GM10847 (cell line): Measurements from ENCODE around the gene C5orf46.

Experiments used
- POLR2A ChIP-seq: IDR thresholded peaks from 2 replicates; pipeline ENCODE4 v1.6.1; 2011; ENCODE audit not compliant: insufficient read length; ENCODE audit errors: extremely low read depth

Gene C5orf46

DNA sequence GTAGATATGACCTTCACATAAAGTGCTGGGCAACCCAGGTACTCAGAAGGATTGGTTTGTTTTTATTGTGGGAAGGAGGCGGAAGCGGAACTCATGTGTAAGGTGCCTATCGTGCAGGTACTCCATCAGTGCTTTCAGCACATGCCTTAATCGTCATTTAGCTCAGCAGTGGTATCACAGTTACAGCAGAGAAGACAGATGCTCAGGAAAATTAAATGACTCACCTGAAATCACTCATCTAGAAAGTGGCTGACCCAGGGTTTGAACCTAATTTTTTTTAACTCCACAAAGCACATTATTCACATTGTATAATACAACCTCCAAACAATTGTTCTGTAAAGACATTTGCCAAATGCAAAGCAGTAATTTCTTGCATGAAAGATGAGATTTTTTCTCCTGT is 2.2 kb downstream of the C5orf46 start:
- no peak for TF ChIP-seq POLR2A

DNA sequence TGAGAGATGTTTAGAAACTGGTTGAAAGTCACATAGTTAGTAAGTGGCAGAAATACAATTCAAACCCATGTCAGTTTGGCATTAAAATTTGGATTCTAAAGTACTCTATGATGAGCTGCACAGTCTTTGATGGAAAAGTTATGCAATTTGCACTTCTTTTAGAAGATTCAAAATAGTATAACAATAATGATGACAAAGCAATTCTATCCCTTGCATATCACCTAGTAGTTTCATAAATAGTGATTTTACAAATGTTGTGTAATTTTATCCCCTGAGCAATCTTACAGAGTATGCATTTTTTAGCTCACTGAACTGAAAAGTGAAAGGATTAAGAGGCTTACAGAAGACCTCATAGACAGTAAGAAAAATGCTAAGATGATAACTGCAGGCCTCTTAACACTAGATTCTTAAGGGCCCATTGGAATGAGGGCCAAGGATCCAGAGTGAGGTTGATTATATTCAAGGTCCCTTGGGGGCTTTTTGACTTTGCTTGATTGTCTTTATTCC is 3.7 kb downstream of the C5orf46 start:
- TF ChIP-seq POLR2A: no peak

DNA sequence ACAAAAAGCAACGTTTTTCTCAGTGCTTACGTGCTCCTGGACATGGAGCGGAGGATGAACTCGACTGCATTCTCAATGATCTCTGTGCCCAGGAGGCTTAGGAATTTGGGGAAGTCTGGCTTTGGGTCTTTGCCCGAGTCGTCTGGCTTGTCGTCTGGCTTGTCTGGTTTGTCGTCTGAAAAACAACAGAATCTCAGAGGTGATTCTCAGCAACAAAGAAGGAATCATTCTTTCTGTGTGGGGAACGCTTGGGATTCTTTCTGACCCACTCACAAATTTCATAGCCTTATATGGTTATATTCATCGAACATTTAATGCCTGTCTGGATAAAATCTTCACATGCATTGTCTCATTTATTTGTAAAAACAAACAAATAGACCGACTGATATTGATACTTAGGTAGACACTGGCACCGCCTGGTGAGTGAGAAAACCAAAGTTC is 4.7 kb downstream of the C5orf46 start:
- TF ChIP-seq POLR2A: no peak

DNA sequence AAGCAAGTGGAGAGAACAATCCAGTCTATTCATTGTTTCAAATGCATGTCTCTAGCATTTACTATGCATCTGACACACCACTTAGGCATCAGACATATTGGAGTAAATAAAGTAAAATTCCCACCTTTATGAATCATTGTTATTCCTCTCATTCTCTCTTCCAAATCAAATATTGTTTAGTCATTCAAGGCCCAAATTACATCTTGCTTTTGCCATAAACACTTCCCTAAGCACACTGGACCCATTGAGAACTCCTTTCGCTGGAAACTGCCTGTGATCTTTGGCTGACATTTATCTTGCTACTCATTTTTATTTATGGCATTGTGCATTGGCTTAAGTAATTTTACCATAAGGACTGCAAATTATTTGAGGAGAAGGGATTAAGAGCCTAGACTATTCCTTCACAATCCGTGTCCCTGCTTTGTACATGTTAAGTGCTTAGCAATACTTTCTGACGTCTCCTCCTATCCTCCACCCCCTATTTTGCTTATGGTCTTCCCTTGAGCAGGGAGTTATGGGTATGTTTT is 7.4 kb downstream of the C5orf46 start:
- no peak for TF ChIP-seq POLR2A

DNA sequence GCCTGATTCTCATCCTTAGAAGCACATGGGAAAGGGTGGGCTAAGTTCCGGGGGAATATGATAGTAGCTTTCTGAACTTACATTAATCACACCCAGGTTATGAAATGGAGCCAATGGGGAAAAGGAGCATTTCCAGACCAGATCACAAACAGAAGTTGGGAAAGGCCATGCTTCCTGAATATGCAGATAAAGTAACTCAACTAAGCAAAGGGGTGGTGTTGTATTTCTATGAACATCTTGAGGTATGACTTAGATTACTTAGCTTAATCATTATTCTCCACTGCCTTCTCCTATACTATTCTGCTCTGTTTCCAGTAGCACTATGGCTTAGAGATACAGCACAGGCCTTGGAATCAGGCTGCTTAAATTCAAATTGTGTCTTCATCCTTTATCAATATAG is 10.5 kb downstream of the C5orf46 start:
- no peak for TF ChIP-seq POLR2A

DNA sequence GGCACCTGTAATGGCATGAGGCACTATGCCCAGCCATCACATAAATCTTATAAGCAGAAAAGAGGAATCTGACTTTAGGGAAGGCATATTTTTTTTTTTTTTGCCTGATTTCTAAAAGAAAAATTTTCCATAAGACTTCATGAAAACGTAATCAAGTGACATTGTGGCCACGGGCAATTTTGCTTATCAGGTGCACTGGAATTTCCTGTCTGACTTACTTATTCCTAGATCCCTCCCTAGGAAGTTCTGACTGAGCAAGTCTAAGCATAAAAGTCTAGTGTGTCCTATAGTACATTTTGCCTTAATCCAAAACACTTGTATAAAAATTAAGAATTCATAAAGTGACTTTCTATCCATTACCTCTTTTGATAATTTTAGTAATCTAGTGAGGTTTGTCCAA is 12.5 kb downstream of the C5orf46 start:
- TF ChIP-seq POLR2A: no peak

DNA sequence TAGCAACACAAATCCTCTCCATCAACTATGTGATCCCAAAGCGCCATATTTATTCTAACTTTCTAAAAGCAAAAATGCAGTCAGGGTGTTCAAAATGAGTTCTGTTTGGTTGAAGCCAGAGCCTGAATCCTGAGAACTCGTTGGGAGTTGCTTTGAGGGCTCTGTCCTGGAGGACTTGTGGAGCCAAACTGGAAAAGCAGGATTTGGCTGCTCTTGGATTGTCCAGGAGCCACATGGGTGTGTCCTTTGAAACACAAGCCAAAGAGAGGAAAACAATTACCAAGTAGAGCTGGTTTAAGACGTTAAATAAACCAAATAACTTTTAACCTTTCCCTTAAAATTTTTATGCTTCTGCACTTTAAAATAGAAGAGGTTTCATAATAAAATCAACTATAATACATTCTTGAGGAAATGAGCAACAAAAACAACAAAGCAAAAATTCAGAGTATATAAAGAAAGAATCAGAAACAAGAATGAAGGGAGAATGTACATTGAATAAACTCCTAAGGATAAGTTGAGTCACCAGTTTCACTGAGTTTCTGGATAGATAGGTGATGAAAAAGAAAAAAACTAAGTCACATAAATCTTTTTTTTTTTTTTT is 13.5 kb downstream of the C5orf46 start:
- no peak for TF ChIP-seq POLR2A

DNA sequence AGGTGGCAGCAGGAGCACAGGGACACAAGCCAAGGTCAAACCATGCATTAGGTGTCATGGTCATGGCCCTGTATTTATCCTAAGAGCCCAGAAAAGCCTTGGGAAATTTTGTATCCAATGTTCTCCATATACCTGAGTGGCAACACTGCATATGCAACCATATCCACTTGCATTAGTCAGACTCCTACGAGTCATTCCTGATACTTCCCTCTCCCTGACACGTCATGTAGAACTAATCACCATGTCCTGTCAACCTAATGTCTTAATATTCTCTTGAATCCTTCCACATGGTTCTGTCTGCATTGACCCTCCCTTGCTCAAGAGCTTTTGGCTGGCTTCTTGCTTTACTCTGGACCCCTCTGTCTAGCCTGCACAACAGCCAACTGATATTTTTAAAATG is 18.4 kb downstream of the C5orf46 start:
- TF ChIP-seq POLR2A: no peak

DNA sequence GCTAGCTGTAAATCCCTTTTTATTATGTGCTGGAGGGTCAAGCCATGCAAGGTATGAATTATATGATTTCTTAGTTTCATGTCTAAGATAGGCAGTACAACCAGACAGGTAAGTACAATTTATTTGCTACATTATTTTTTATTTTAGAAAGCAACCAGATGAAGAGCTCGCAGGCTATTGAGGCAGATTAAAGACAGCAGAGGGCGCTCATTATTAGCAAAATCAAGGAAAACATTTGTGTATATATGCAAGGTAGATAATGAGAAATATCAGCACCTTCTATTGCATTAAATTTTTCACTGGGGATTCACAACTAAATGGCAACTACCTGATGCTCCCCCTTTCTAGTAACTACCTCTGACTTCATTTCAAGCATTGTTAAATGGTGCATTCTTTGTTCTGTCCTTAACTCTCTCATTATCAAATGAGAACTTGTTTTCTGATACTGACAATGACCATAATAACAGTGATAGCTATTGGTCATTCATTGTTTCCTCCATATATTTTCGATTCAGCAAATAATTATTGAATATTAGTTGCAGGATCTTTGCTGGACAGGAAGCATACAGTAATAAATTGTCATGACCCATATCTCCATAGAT is 19.2 kb downstream of the C5orf46 start:
- no peak for TF ChIP-seq POLR2A

DNA sequence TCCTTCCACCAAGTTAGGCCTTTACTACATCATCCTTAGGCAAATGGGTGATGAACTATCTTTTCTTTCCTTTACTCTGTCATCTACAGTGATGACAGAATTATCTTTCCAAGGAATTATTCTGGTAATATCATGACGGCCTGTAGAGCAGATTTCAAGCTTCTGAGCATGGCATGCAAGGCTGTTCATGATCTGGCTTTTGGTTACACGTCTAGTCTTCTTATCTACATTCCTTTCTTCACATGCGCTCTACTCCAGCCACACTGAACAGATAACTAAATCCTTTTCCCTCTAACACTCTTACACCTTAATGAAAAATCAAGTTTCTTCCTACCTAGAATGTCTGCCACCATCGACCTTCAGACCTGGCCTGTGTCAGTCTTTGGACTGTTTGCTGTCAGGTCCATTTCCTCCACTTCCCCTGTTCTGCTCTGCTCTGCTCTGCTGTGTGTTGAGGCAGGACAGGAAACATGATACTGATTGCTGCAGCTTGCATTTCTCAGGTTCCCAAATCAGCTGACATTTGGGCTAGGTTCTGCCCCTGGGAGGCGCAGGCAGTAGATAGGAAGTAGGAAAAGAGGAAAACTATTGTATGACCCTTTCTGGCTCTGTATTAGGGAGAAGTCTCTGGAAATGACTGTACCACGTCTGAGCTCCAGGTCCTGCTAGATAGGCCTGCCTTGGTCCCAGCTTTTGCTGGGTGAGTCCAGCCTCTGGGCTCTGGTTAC is 23.6 kb downstream of the C5orf46 start:
- TF ChIP-seq POLR2A: no peak

DNA sequence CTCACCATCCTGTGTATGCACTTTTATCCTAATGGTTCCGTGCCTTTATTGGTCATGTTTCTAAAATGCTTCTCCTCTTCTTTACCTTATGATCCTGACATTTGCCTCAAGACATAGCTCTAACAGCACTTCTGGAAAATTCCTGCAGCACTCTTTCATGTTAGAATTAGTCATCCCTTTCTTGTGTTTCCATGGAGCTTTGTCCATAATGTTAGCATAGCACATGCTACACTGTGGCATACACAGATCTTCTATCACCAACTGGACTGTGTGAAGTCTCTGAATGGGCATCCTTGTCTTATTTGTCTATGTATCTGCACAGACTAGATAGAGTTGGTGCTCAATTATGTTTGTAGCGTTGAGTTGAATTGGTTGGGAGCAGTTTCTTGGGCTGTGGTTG is 25.9 kb downstream of the C5orf46 start:
- no peak for TF ChIP-seq POLR2A

DNA sequence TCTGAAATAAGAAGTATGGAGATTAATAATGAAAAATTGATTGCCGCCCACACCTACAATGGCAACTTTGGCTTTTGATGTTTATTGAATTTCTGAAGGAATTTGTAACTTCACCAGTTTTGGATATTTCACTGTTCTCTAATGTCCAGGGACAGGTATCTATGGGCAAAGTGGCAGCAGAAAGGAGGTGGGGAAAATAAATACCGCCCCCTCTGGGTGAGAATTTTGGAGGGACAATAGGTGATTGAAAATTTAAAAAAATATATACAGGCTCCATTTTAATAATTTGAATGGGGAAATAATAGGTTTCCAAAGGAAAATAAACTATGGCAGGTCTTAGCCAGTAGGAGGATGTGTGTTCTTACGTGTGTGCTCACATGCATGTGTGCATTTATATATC is 26.6 kb downstream of the C5orf46 start:
- TF ChIP-seq POLR2A: no peak

DNA sequence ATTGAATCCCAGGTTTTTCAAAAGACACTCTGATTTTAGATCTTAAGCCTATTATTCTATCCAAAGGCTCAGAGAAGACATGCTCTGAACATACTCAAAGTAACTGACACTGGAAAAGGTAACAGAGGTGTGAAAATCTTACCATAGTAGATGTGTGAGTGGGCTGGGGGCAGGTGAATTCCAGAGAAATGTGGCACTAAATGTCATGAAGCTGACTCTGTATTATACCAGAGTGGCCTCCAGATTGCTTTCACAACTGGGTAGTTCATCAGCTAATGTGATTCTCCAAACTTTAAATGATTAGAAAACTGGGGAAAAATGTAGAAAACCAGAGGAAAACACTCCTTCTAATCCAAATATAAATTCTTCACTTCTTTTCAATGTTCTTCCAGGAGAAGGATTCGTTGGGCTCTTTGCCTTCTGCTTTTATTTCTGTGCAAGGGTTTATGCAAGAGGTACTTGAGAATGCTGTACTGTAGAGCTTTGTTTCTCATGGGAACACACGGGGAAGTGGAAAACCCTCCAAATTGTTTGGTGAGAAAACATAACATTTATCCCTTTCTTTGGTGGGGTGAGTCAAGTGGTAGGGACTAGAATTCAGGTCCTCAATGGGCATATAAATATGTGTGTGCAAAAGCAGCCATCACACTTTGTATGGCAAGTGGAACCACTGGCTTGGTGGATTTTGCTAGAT is 28.1 kb downstream of the C5orf46 start, which contains the start of gene SCGB3A2:
Gene SCGB3A2 (plus strand): TSS at position 646 of the 694 bp plus-strand sequence. CDS start 93 bp downstream, outside the sequence.
- no peak for TF ChIP-seq POLR2A

DNA sequence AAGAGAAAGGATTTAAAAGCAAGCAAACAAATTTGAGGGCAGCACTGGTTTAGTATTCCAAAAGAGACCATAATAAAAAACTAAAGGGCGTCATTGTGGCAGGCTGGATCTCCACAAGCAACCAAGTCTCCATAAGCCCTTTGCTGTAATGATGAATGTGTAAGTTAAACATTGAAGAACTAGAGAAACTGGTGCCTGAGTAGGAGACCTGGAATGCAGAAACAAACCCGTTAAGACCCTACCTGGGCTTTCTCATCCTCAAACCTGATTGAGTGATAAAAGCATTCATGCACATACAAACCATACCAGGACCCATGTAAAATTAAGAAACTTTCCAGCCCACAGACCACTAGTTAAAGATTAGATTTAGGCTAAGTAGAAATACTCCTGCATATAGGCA is 29.7 kb downstream of the C5orf46 start:
- no peak for TF ChIP-seq POLR2A

DNA sequence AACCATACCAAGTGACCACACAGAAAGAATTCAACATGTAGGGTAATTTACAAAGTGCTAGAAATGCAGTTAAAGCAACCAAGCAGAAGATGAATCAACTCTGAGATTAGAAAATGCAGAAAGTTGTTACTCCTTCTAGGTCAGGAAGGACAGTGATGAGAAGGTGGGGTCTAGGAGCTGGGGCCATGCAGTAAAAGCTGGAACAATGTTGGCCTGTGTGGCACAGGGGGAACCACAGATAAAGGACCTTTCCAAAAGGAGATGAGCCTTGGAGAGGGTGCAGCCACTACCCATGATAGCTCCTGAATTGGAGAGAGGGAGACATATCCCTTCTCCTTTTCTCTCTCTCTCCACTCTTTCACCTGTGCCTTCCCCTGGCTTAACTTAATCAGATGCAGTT is 30.2 kb downstream of the C5orf46 start:
- TF ChIP-seq POLR2A: no peak

DNA sequence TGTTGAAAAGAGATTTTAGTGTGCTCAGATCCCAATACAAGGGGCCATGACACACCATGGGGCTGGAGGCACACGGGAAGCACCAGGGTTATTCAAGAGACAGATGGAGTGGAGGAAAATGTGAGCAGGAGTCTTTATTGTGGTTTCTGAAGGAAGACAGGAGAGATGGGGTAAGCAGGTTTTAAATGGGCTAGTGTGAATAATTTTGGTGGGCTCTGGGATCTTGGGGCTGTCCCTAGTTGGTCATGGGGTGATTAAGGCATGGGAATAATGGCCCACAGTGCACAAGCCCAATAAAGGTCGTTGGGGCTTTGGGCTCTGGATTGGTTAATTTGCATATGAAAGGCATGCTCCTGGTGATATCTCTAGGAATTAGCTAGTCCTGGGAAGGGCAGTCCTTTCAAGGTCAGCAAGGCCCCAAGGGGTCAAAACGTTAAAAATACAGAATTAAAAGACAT is 31.4 kb downstream of the C5orf46 start:
- TF ChIP-seq POLR2A: no peak

DNA sequence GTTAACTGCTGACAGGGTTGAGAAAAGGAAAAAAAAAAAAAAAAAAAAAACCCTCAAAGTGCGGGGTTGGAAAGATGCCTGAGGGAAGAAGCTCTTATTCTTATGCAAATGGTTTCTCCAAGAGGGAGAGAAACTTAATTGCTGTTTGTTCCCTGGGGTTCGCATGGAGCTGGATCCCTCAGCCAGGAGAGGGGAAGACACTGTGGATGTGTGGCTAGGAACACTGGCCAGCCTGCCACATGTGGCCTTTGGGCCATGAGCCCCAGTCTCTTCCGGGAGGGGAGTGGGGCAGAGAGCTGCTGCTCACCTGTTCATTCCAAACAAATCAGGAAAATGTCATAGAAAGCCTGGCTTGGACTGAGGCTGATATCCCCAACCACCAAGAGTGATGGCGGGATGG is 37.2 kb downstream of the C5orf46 start:
- TF ChIP-seq POLR2A: no peak
